Suprapubic skin (tissue), 4 donors: ENCODE data around the gene FHL2. TPM values are rescaled to one million over a fixed set of nuclear protein-coding genes. Genes with fewer than 3 reads are reported as not detected.

ENCODE experiments used
- DNase-seq, 2 donors: peaks; one replicate each; pipeline ENCODE4 v3.0.0-alpha.2; 2019; ENCODE audit warnings: low spot score in 2 of 2
- H3K27ac ChIP-seq: fragments of 200-600 bp; sonication (generic); one replicate; pipeline ENCODE4 v1.5.1; 2019
- H3K27me3 ChIP-seq: fragments of 200-600 bp; sonication (generic); one replicate; pipeline ENCODE4 v1.5.1; 2019
- H3K36me3 ChIP-seq: fragments of 200-600 bp; sonication (generic); one replicate; pipeline ENCODE4 v1.5.1; 2019
- H3K4me1 ChIP-seq: fragments of 200-600 bp; sonication (generic); one replicate; pipeline ENCODE4 v1.5.1; 2019
- H3K4me3 ChIP-seq: fragments of 200-600 bp; sonication (generic); one replicate; pipeline ENCODE4 v1.5.1; 2019; ENCODE audit warnings: mild to moderate bottlenecking
- H3K9me3 ChIP-seq: fragments of 200-600 bp; sonication (generic); one replicate; pipeline ENCODE4 v1.5.1; 2019
- CTCF ChIP-seq, 2 donors: fragments of 200-600 bp in 1 of 2; fragments of 450-650 bp in 1 of 2; sonication (generic) in 1 of 2; IDR thresholded peaks; one replicate each; pipeline ENCODE4 v1.5.1; 2016 to 2019; ENCODE audit warnings: antibody characterized with exemption in 2 of 2, mild to moderate bottlenecking in 1 of 2, moderate library complexity in 1 of 2
- EP300 ChIP-seq: sonication (generic); formaldehyde crosslinking; IDR thresholded peaks from one replicate; pipeline ENCODE4 v1.6.1; 2017; ENCODE audit warnings: antibody characterized with exemption
- POLR2A ChIP-seq, 2 donors: fragments of 450-650 bp; IDR thresholded peaks; one replicate each; pipeline ENCODE4 v1.6.1; 2017; ENCODE audit warnings: antibody characterized with exemption in 2 of 2, mild to moderate bottlenecking in 2 of 2, moderate library complexity in 2 of 2
- POLR2AphosphoS5 ChIP-seq, 3 donors: sonication (generic); formaldehyde crosslinking; IDR thresholded peaks; one replicate each; pipeline ENCODE4 v1.6.1; 2017; ENCODE audit warnings: antibody characterized with exemption in 3 of 3
- WGBS: methylation state at CpG from one replicate; pipeline ENCODE4 v1.1.5; 2018; 5-methylcytosine and 5-hydroxymethylcytosine counted together
- total RNA-seq, 4 donors: library from RNA; depleted of rRNA; stranded (reverse); fragments of >200 nt; gene quantifications; one replicate each; pipeline ENCODE4 v1.1.0, GENCODE V29; 2016

The FHL2 gene
- total RNA-seq, 4 donors from 2014 or later = 43.0 to 69.2 (median 47.9) TPM

GRCh38 chr2:105325389-105325963 lies 73.4 kb downstream of the FHL2 start:
- no peak overlapping the region for H3K27ac ChIP-seq
- no peaks in the 10 kb centered on the region for H3K9me3 ChIP-seq

GRCh38 chr2:105324732-105325131 lies 74.1 kb downstream of the FHL2 start:
- H3K27ac ChIP-seq = no peak overlapping the region
- TF ChIP-seq POLR2AphosphoS5 (IDR thresholded peaks at IDR 0.05) (no peak), EP300 (no peak), POLR2A (IDR thresholded peaks at IDR 0.05) (no peak), CTCF (IDR thresholded peaks at IDR 0.05) (no peak)

More at GRCh38 chr2:105325389-105325963, 73.4 kb downstream of the FHL2 start:
- Histone ChIP-seq H3K4me1 (peaks cover 33% of the 10 kb centered on the region), H3K4me3 (no peak overlapping the region), H3K36me3 (no peaks in the 10 kb centered on the region), H3K27me3 (no peaks in the 10 kb centered on the region)
- no peak for DNase-seq
- 79% methylated on average over 3 of the region's 3 CpGs for WGBS
- TF ChIP-seq POLR2AphosphoS5 (IDR thresholded peaks at IDR 0.05) (no peak), CTCF (IDR thresholded peaks at IDR 0.05) (no peak), POLR2A (IDR thresholded peaks at IDR 0.05) (no peak), EP300 (no peak)

GRCh38 chr2:105324101-105324500 lies 74.8 kb downstream of the FHL2 start:
- Histone ChIP-seq H3K4me3 (no peak overlapping the region), H3K27me3 (no peaks in the 10 kb centered on the region), H3K36me3 (no peaks in the 10 kb centered on the region), H3K4me1 (peaks cover 26% of the 10 kb centered on the region), H3K9me3 (no peaks in the 10 kb centered on the region), H3K27ac (no peak overlapping the region)
- no peak for DNase-seq
- WGBS = 83% methylated on average over 4 of the region's 4 CpGs
- TF ChIP-seq POLR2AphosphoS5 (IDR thresholded peaks at IDR 0.05) (no peak), POLR2A (IDR thresholded peaks at IDR 0.05) (no peak), EP300 (no peak), CTCF (IDR thresholded peaks at IDR 0.05) (no peak)

More at GRCh38 chr2:105324732-105325131, 74.1 kb downstream of the FHL2 start:
- no peak overlapping the region for H3K4me3 ChIP-seq
- no peaks in the 10 kb centered on the region for H3K27me3 ChIP-seq
- H3K9me3 ChIP-seq = no peaks in the 10 kb centered on the region
- H3K4me1 ChIP-seq = peaks cover 26% of the 10 kb centered on the region
- H3K36me3 ChIP-seq = no peaks in the 10 kb centered on the region
- DNase-seq = no peak
- 90% methylated on average over 4 of the region's 4 CpGs for WGBS

- H3K36me3 ChIP-seq = no peaks in the 10 kb centered on the region
- H3K27me3 ChIP-seq = no peaks in the 10 kb centered on the region
- TF ChIP-seq POLR2A (IDR thresholded peaks at IDR 0.05) (no peak), POLR2AphosphoS5 (IDR thresholded peaks at IDR 0.05) (no peak), CTCF (IDR thresholded peaks at IDR 0.05) (no peak), EP300 (no peak)
- no peak overlapping the region for H3K27ac ChIP-seq
- WGBS = 88% methylated on average over 5 of the region's 5 CpGs
- no peaks in the 10 kb centered on the region for H3K9me3 ChIP-seq
- peaks cover 16% of the 10 kb centered on the region for H3K4me1 ChIP-seq
- DNase-seq = no peak
- no peak overlapping the region for H3K4me3 ChIP-seq
These were observed 75.7 kb downstream of the FHL2 start for GRCh38 chr2:105323111-105323510.

GRCh38 chr2:105321875-105322646 lies 76.8 kb downstream of the FHL2 start:
- WGBS = 96% methylated on average over 3 of the region's 3 CpGs
- Histone ChIP-seq H3K4me1 (peaks cover 11% of the 10 kb centered on the region), H3K27me3 (no peaks in the 10 kb centered on the region), H3K36me3 (no peaks in the 10 kb centered on the region), H3K9me3 (no peaks in the 10 kb centered on the region), H3K27ac (no peak overlapping the region), H3K4me3 (no peak overlapping the region)
- no peak for DNase-seq
- TF ChIP-seq CTCF (IDR thresholded peaks at IDR 0.05) (no peak), POLR2A (IDR thresholded peaks at IDR 0.05) (no peak)
